GM12878 (cell line): ENCODE measurements around the gene DLEC1. TPM values are rescaled to one million over a fixed set of nuclear protein-coding genes. Genes with fewer than 3 reads are reported as not detected.

Experiments used
- ATAC-seq: fragments of 200-7000 bp; cut with Tn5 transposase; 3 replicates; pipeline ENCODE4 v1.9.1; 2020; ENCODE audit warnings: mild to moderate bottlenecking, moderate library complexity
- BruUV-seq: library from RNA; stranded (reverse); fragments of 400-500 nt; replicated peaks from 2 replicates; lab custom pipeline; 2021; lab: Mats Ljungman, UMichigan
- CTCF ChIA-PET: fragments of 300-600 bp; sonication (Branson Sonifier 250); formaldehyde crosslinking; extraction: SDS; loops from one replicate; lab custom pipeline; 2021; ENCODE audit warnings: inconsistent platforms; lab: Yijun Ruan, JAX
- POLR2A ChIA-PET: fragments of 350-600 bp; formaldehyde crosslinking; extraction: SDS; loops from one replicate; lab custom pipeline; 2021; ENCODE audit warnings: inconsistent platforms; lab: Charles Lee
- RAD21 ChIA-PET: fragments of 300-600 bp; sonication (Branson Sonifier 250); formaldehyde crosslinking; loops from one replicate; lab custom pipeline; 2023; ENCODE audit warnings: antibody characterized with exemption; ENCODE audit not compliant: unreplicated experiment; lab: Charles Lee
- SMC1A ChIA-PET: fragments of 300-600 bp; sonication (Branson Sonifier 250); formaldehyde crosslinking; loops from one replicate; lab custom pipeline; 2023; ENCODE audit not compliant: unreplicated experiment, uncharacterized antibody; lab: Charles Lee
- DNase-seq: peaks from one replicate; pipeline ENCODE4 v3.0.0-alpha.2; 2011; ENCODE audit warnings: low read depth, low spot score
- FAIRE-seq: peaks from 3 replicates; lab custom pipeline; 2011; peaks lifted over from hg19 to GRCh38; lab: Jason Lieb, UNC
- H2AFZ ChIP-seq: 2 replicates; pipeline ENCODE4 v1.6.0; 2011; ENCODE audit warnings: low read depth, low read length, control low read depth; ENCODE audit not compliant: control insufficient read depth
- H3K27ac ChIP-seq: 2 replicates; pipeline ENCODE4 v1.5.1; 2011; ENCODE audit warnings: control low read depth; ENCODE audit not compliant: control insufficient read depth, insufficient read depth
- H3K27me3 ChIP-seq, 2 experiments: replicated peaks in 1 of 2; 2 replicates each; pipeline versions ENCODE4 v1.6.0 to v1.6.1; 2011; ENCODE audit warnings: low read length in 1 of 2; ENCODE audit not compliant: control insufficient read depth in 2 of 2, insufficient read depth in 2 of 2
- H3K36me3 ChIP-seq, 2 experiments: 2 replicates each; pipeline ENCODE4 v1.5.1; 2011; ENCODE audit warnings: low read length in 1 of 2; ENCODE audit not compliant: control insufficient read depth in 2 of 2, insufficient read depth in 2 of 2
- H3K4me1 ChIP-seq: 2 replicates; pipeline ENCODE4 v1.6.1; 2011; ENCODE audit warnings: mild to moderate bottlenecking, low read length, moderate library complexity, mixed read lengths; ENCODE audit not compliant: control insufficient read depth, insufficient read depth
- H3K4me2 ChIP-seq: 2 replicates; pipeline ENCODE4 v1.6.0; 2011; ENCODE audit warnings: control low read depth; ENCODE audit not compliant: control insufficient read depth, insufficient read depth
- H3K4me3 ChIP-seq: fragments of 200-600 bp; sonication (generic); 2 replicates; pipeline ENCODE4 v1.5.1; 2016
- H3K79me2 ChIP-seq: 2 replicates; pipeline ENCODE4 v1.6.0; 2011; ENCODE audit warnings: low read length; ENCODE audit not compliant: control insufficient read depth, insufficient read depth
- H3K9ac ChIP-seq: 2 replicates; pipeline ENCODE4 v1.8.0; 2011; ENCODE audit warnings: low read length, control low read depth, mixed read lengths; ENCODE audit not compliant: control insufficient read depth, insufficient read depth
- H3K9me3 ChIP-seq: replicated peaks from 3 replicates; pipeline ENCODE4 v1.5.1; 2011; ENCODE audit warnings: mild to moderate bottlenecking, low read length; ENCODE audit not compliant: control insufficient read depth, insufficient read depth
- H4K20me1 ChIP-seq: 2 replicates; pipeline ENCODE4 v1.6.0; 2011; ENCODE audit not compliant: control insufficient read depth, insufficient read depth
- KLF5 ChIP-seq: fragments of 450-650 bp; IDR thresholded peaks from 2 replicates; pipeline ENCODE4 v1.6.1; 2014; ENCODE audit warnings: mild to moderate bottlenecking; ENCODE audit not compliant: partially characterized antibody
- ZNF207 ChIP-seq: fragments of 450-650 bp; IDR thresholded peaks from 2 replicates; pipeline ENCODE4 v1.6.1; 2014; ENCODE audit warnings: antibody characterized with exemption, mild to moderate bottlenecking, borderline replicate concordance
- ZNF24 ChIP-seq: fragments of 450-650 bp; IDR thresholded peaks from 2 replicates; pipeline ENCODE4 v1.6.1; 2017; ENCODE audit warnings: antibody characterized with exemption, mild to moderate bottlenecking
- WGBS: methylation state at CpG from one replicate; pipeline ENCODE4 v1.1.6; 2016; ENCODE audit warnings: low lambda C conversion rate; ENCODE audit not compliant: insufficient replicate concordance, insufficient coverage; ENCODE audit errors: missing lambda C conversion rate; 5-methylcytosine and 5-hydroxymethylcytosine counted together
- in situ Hi-C: fragments of 300-500 bp; cut with MboI; formaldehyde crosslinking; loops from 9 replicates; pipeline ENCODE4 v1.14.3; 2018; ENCODE audit warnings: mixed read lengths
- intact Hi-C: fragments of 100-400 bp; cut with micrococcal nuclease; formaldehyde crosslinking; loops from one replicate; pipeline ENCODE4 v1.14.2; 2022; ENCODE audit not compliant: unreplicated experiment
- polyA plus RNA-seq, 11 experiments: library from polyadenylated mRNA; depleted of rRNA in 4 of 11; unstranded in 6 of 11; stranded (reverse) in 5 of 11; fragments of >200 nt; fragmentation: Nextera tagmentation in 4 of 11; fragmentation: Illumina TruSeq in 1 of 11; extraction: Ambion mirVana in 4 of 11; extraction: Trizol in 1 of 11; gene quantifications; 1 replicate in 1 of 11; 2 replicates in 10 of 11; pipeline versions ENCODE4 v1.2.1 to v1.2.3, GENCODE V29; 2011 to 2016; ENCODE audit warnings: inconsistent platforms in 2 of 11, missing spikeins in 2 of 11, low read depth in 1 of 11
- total RNA-seq, 4 experiments: library from RNA; depleted of rRNA in 3 of 4; stranded (reverse); fragments of >200 nt in 3 of 4; fragmentation: Illumina TruSeq in 1 of 4; extraction: Trizol in 1 of 4; gene quantifications; 2 replicates each; pipeline versions ENCODE4 v1.2.1 to v1.2.3, GENCODE V29; 2013 to 2021
- TF ChIP-seq, protein P1 (sequence below): IDR thresholded peaks from 2 replicates; pipeline ENCODE4 v1.6.1; 2011; ENCODE audit warnings: borderline replicate concordance, low read depth, mild to moderate bottlenecking, moderate library complexity, mixed read lengths, low read length; ENCODE audit not compliant: insufficient read depth; ENCODE audit errors: extremely low read length
- TF ChIP-seq, protein P2 (sequence below), 3 experiments: IDR thresholded peaks in 2 of 3; conservative IDR thresholded peaks in 1 of 3; 2 replicates each; pipeline ENCODE4 v1.5.1; 2011; ENCODE audit warnings: low read depth in 3 of 3, low read length in 3 of 3, mild to moderate bottlenecking in 3 of 3, control low read depth in 2 of 3, moderate library complexity in 2 of 3, inconsistent platforms in 1 of 3, mixed read lengths in 1 of 3; ENCODE audit not compliant: control insufficient read depth in 2 of 3, insufficient read depth in 1 of 3; ENCODE audit errors: extremely low read depth in 1 of 3
- TF ChIP-seq, protein P3 (sequence below): IDR thresholded peaks from 2 replicates; pipeline ENCODE4 v1.6.1; 2012; ENCODE audit warnings: low read depth, low read length, improper control_type of control experiment

The DLEC1 gene
- total and polyA plus RNA-seq, 10 of the 15 experiments (the other 5 are each of a cell fraction or from before 2014, with no cell fraction given), result 0.03 to 0.29 (median 0.07) TPM; not detected in 3

DNA sequence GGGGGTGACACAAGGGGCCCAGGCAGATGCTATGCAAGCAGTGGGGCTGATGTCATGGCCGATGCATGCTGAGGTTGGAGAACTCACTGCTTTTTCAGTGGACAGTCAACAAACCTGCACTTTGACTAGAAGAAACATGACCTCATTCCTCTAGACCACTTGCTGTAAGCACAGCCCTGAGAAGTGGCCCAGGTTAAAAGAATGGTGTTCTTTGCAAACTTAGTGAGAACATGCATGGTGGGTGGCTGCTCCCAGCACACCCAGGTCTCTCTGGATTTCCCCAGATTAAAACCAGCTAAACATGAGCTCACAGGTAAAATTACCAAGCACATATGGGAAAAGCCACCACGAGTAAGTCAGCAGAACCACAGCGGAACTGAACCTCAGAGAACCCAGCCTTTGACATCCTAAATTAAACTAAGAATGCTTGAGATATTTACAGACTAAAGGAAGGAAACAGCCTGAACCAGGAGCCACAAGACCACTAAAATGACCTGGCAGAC, 15.5 kb downstream of the DLEC1 start (continued):
- TF ChIP-seq ZNF24 (no peak), KLF5 (no peak)

DNA sequence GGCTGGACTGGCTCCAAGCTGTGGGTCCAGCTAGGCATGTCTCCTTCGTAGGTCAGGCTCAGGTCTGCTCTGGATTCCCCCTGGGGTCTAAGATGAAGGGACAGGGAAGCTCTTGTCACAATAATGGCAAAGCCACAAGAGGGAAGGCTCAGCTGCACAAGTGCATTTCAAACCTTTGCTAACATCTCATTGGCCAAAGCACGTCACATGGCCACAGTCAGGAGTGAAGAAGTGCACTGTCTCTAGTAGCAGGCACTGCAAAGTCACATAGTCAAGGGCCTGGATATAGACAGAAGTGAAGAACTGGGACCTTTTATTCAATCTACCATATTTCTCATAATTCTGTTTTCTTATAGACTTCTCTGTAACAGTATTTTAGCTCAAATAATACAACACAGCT, 20.1 kb downstream of the DLEC1 start:
- no peak overlapping the region for H3K4me3 ChIP-seq
- H2AFZ ChIP-seq, result no peak overlapping the region
- intact Hi-C loops, result no loop called here
- 0% methylated on average over 2 of the region's 2 CpGs for WGBS
- BruUV-seq, result no TSS peak
- H3K4me2 ChIP-seq, result no peak overlapping the region
- no peak overlapping the region for H3K9ac ChIP-seq
- TF ChIP-seq, protein P1, sequence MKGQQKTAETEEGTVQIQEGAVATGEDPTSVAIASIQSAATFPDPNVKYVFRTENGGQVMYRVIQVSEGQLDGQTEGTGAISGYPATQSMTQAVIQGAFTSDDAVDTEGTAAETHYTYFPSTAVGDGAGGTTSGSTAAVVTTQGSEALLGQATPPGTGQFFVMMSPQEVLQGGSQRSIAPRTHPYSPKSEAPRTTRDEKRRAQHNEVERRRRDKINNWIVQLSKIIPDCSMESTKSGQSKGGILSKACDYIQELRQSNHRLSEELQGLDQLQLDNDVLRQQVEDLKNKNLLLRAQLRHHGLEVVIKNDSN, result peak; percentile 32
- TF ChIP-seq, protein P2, sequence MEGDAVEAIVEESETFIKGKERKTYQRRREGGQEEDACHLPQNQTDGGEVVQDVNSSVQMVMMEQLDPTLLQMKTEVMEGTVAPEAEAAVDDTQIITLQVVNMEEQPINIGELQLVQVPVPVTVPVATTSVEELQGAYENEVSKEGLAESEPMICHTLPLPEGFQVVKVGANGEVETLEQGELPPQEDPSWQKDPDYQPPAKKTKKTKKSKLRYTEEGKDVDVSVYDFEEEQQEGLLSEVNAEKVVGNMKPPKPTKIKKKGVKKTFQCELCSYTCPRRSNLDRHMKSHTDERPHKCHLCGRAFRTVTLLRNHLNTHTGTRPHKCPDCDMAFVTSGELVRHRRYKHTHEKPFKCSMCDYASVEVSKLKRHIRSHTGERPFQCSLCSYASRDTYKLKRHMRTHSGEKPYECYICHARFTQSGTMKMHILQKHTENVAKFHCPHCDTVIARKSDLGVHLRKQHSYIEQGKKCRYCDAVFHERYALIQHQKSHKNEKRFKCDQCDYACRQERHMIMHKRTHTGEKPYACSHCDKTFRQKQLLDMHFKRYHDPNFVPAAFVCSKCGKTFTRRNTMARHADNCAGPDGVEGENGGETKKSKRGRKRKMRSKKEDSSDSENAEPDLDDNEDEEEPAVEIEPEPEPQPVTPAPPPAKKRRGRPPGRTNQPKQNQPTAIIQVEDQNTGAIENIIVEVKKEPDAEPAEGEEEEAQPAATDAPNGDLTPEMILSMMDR (IDR thresholded peaks at IDR 0.05 in 2 of 3, conservative IDR thresholded peaks at IDR 0.05 in 1 of 3; ENCODE audit: control insufficient read depth in 2 of 3, extremely low read depth in 1 of 3, insufficient read depth in 1 of 3, low read depth in 3 of 3, low read length in 3 of 3), result no peak
- no peak for TF ChIP-seq ZNF207
- TF ChIP-seq, protein P3, sequence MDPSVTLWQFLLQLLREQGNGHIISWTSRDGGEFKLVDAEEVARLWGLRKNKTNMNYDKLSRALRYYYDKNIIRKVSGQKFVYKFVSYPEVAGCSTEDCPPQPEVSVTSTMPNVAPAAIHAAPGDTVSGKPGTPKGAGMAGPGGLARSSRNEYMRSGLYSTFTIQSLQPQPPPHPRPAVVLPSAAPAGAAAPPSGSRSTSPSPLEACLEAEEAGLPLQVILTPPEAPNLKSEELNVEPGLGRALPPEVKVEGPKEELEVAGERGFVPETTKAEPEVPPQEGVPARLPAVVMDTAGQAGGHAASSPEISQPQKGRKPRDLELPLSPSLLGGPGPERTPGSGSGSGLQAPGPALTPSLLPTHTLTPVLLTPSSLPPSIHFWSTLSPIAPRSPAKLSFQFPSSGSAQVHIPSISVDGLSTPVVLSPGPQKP, result no peak
- no peaks in the 10 kb centered on the region for H3K79me2 ChIP-seq
- H3K36me3 ChIP-seq, result no peaks in the 10 kb centered on the region
- H3K4me1 ChIP-seq, result no peaks in the 10 kb centered on the region
- no peaks in the 10 kb centered on the region; a peak in 1 of 4 replicates for H3K27me3 ChIP-seq
- POLR2A ChIA-PET, result no interaction called here
- SMC1A ChIA-PET, result no interaction called here
- CTCF ChIA-PET, result no interaction called here
- no peaks in the 10 kb centered on the region for H4K20me1 ChIP-seq
- no peaks in the 10 kb centered on the region for H3K9me3 ChIP-seq
- no peak for DNase-seq
- RAD21 ChIA-PET, result no interaction called here
- H3K27ac ChIP-seq, result no peak overlapping the region
- in situ Hi-C loops, result no loop called here
- no peak for FAIRE-seq
- ATAC-seq, result no peak
